HS-27A (cell line): ENCODE data around the gene GJC2.
"Not testable (repeated sequence)": the region's sequence is repeated elsewhere in the genome, so short reads cannot be mapped to it uniquely, and the experiment has no call there.

ENCODE experiments used
- DNase-seq: peaks from one replicate; pipeline ENCODE4 v3.0.0-alpha.2; 2012; ENCODE audit warnings: low read depth, missing footprints

Gene GJC2

DNA sequence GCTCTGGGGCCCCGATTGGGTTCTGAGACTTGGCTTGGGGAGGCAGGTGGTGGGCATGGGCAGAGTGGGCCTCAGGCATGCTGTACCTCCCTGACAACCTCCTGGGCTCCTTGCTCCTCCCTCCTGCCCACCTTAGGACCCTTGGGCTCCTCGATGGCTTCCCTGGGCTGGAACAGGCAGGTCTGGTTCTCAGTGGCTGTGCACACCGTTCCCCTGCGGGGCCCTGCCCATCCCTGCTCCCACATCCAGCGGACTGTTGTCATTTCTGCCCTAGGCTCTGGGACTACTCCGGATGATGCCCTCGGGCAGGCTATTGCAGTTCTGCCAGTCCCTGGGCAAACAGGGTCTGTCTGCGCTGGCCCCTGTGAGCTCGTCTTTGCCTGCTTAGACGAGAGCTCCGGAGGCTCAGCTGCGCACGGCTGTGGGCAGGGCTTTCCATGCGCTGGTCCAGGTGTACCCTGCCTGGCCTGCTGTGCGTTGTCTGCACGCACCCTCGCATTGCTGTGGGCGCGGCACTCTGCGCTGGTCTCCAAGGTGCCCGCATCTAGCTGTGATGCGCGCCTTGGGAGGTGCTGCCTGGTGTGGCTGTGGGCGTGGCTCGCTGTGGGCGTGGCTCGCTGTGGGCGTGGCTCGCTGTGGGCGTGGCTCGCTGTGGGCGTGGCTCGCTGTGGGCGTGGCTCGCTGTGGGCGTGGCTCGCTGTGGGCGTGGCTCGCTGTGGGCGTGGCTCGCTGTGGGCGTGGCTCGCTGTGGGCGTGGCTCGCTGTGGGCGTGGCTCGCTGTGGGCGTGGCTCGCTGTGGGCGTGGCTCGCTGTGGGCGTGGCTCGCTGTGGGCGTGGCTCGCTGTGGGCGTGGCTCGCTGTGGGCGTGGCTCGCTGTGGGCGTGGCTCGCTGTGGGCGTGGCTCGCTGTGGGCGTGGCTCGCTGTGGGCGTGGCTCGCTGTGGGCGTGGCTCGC is 24.1 kb downstream of the GJC2 start:
- not testable (repeated sequence) for DNase-seq

- no peak for DNase-seq
Observed at GRCh38 chr1:228174482-228175315, 25.0 kb downstream of the GJC2 start.

DNA sequence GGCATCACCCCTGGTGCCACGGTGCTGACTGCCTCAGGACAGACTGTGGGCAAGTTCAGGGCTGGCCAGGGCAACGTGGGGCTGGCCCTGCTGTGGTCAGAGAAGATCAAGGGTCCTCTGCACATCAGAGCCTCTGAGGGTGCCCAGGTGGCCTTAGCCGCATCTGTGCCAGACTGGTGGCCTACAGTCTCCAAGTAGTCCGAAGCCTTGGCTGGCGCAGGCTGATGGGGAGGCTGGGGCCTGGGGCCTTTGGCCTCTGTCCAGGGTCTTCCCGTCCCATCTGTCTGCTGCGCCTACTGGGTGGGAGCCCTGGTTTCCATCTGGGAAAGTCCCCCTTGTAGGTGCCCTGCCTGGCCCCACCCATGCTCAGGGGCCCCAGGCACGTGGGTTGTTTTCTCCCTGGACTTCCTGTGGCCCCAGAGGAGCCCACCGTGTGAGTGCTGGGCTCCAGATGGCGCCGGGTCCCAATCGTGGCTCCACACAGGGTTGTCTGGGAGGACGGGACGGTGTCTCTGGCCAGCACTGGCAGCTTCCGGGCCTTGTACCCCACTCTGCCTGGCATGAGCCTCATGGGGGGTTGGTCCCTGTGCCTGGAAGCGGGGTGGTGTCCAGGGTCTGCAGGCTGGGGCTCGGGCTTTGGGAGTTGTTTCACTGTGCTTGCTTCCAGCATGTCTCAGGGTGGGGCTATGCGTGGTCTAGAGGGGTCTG is 25.7 kb downstream of the GJC2 start:
- no peak for DNase-seq

GRCh38 chr1:228176024-228176395 is 26.3 kb downstream of the GJC2 start:
- no peak for DNase-seq

GRCh38 chr1:228176461-228177182 is 26.9 kb downstream of the GJC2 start:
- no peak for DNase-seq

- DNase-seq = no peak
Observed at GRCh38 chr1:228177183-228177475, 27.4 kb downstream of the GJC2 start.

DNA sequence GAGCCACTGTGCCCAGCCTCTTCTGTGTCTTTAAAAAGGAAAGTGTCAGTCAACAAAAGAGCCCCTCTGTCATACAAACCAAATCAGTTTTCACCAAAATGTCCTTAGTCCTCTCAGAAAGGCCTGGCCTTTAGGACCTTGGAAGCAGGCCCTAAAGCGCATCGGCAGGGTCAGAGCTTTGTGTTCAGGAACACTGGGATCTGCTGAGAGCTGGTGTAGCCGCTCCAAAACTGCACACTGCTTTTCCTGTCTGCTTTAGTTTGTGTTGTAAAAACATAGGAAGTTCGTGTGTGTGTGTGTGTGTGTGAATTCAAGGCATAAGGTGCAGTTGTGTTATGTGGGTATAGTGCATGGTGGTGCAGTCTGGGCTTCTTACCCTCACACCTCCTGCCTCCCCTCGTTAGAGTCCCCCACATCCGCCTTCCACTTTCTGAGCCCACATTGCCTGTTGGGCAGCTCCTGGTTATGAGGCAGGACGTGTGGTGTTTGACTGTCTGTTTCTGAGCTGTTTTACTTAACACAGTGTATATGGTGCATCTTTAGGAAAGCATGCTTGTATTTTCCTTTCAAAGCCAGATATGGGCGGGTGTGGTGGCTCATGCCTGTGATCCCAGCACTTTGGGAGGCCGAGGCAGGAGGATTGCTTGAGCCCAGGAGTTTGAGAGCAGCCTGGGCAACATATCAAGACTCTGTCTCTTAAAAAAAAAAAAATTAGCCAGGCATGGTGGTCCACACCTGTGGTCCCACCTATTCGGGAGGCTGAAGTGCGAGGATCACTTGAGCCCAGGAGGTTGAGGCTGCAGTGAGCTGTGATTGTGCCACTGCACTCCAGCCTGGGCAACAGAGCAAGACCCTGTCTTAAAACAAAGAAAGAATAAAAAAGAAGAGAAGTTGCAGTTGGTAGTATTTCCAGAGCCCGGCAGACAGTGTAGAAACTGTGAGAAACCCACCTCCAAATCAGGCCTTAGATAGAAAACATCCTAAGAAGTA is 28.3 kb downstream of the GJC2 start:
- DNase-seq = no peak

GRCh38 chr1:228178737-228179684 is 29.3 kb downstream of the GJC2 start:
- DNase-seq = no peak

DNA sequence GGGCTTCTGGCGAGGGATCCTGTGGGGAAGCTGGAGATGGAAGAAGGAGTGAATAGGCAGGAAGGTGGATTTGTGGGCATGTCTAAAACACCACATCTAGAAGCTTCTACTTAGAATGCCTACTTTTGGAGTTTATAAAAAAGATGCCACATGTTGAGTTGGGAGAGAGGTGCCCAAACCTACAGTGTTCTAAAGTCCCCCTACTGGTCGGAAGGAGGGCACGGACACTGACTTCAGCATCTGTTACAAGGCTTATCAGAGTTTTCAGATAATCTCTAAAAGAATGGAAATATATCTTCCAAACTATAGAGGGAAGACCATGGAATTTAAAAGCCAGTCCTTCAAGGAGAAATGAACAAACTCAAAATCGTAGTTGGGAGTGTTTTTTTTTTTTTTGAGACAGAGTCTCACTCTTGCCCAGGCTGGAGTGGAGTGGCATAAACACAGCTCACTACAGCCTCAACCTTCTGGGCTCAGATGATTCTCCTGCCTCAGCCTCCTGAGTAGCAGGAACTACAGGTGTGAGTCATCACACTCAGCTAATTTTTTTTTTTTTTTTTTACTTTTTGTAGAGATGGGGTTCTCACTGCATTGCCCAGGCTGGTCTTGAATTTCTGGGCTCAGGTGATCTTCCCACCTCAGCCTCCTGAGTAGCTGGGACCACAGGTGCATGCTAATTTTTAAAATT is 30.7 kb downstream of the GJC2 start:
- DNase-seq = no peak

DNA sequence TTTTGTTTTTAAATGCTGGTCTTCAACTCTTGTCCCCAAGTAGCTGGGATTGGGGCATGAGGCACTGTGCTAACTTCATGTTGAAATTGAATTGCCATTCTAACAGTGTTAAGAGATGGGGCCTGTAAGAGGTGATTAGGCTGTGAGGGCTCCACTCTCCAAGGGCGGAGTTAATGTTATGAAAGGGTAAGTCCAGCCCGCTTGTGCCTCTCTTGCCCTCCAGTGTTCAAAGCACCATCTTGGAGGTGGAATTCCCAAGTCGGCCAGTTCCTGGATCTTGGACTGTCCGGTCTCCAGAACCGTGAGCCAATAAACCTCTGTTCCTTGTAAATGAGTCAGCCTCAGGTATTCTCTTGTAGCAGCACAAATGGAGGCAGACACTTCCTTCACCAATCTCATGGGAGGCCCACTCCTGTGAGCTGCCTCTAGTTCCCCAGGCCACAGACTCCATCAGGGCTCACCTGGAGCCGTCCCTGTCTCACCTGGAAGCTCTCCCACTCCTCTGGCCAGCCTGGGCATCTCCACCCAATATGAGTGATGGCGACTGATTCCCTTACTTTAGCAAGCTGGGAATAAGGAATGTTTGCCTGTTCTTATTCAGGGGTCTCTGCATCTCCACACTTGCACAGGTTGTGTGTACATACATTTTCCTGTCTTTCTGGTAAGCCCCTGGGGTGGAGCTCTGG is 31.4 kb downstream of the GJC2 start:
- no peak for DNase-seq

DNA sequence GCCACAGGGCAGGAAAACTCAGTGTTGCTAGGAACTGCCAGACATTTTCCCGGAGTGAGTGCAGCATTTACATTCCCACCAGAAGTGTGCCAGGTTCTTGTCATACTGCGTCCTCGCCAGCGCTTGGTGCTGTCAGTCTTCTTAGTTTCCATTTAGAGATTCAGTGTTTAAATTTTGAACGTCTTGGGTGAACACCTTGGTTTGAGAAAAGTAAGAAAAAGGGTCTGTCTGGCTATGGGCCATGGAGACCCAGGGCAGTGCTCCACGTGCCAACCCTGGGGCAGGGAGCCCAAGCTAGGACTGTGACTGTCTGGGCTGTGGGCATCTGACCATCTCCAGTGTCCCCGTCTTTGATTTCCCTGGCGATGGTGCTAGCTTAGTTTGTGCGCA is 31.9 kb downstream of the GJC2 start:
- no peak for DNase-seq

- DNase-seq = no peak
Observed at GRCh38 chr1:228182296-228183030, 32.7 kb downstream of the GJC2 start.

DNA sequence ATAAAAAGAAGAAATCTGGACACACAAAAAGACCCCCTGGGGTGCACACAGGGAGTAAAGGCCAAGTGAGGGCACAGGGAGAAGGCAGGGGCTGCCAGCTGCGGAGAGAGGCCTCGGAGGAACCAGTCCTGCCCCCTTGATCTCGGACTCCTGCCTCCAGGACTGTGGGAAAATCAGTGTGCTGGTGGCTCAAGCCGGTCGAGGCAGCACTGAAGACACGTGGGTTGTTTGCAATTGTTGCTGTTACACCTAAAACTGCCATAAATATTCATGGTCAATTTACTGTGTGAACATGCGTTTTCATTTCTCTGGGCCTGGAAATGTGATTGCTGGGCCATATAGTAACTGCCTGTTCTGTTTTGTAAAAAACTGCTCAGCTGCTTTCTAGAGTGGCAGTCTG is 34.4 kb downstream of the GJC2 start:
- no peak for DNase-seq

- no peak for DNase-seq
Observed at GRCh38 chr1:228185641-228185965, 35.9 kb downstream of the GJC2 start.

DNA sequence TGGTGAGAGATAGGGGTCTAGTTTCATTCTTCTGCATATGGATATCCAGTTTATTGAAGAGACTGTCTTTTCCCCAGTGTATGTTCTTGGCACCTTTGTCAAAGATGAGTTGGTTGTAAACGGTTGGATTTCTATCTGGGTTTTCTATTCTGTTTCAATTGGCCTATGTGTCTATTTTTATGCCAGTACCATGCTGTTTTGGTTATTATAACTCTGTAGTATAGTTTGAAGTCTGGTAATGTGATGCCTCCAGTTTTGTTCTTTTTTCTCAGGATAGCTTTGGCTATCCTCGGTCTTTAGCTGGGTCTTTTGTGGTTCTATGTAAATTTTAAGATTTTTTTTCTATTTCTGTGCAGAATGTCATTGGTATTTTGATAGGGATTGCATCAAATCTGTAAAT is 38.5 kb downstream of the GJC2 start:
- DNase-seq = not testable (repeated sequence)

DNA sequence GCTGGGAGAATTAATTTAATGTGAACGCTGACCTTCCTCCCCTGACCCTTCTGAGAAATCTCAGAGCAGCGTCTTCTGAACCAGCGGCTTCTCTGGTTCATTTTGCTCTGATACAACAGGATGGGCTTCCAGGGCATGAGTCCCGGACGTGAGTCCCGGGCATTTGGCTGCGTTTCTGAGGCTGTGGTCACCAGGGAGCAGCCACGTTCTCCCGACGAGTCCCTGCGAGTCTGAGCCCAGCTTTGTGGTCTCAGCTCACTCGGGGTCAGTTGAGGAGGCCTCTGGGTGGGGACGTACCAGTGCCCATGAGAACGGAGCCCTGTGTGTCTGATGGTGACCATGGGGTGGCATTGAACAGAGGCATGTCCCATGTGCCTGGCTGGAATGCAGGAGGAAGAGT is 40.5 kb downstream of the GJC2 start:
- no peak for DNase-seq

- DNase-seq = no peak
Observed at GRCh38 chr1:228190778-228191177, 41.0 kb downstream of the GJC2 start.

- DNase-seq = no peak
Observed at GRCh38 chr1:228194436-228194835, 44.7 kb downstream of the GJC2 start.
